ENCODE measurements around the gene CAMK1D.

- TF ChIP-seq CTCF (IDR thresholded peaks at IDR 0.05) (no peak), POLR2A (IDR thresholded peaks at IDR 0.05) (no peak)
Observed at GRCh38 chr10:12419262-12419847, 70.0 kb downstream of the CAMK1D start.
